B cell (primary cell): ENCODE measurements around the gene WDR38. TPM values are rescaled to one million over a fixed set of nuclear protein-coding genes. Genes with fewer than 3 reads are reported as not detected.

Source experiments
- ATAC-seq: fragments of 200-7000 bp; cut with Tn5 transposase; one replicate; pipeline ENCODE4 v1.10.0; 2021; ENCODE audit warnings: low read depth, mild to moderate bottlenecking, moderate number of reproducible peaks, moderate library complexity
- CTCF ChIA-PET: fragments of 350-600 bp; sonication (Branson Sonifier 250); formaldehyde crosslinking; loops from one replicate; lab custom pipeline; 2021; ENCODE audit warnings: antibody characterized with exemption, inconsistent platforms; lab: Charles Lee
- POLR2A ChIA-PET: fragments of 350-600 bp; sonication (Branson Sonifier 250); formaldehyde crosslinking; loops from one replicate; lab custom pipeline; 2021; ENCODE audit warnings: antibody characterized with exemption; lab: Charles Lee
- DNase-seq: peaks from one replicate; pipeline ENCODE4 v3.0.0; 2013
- H2AFZ ChIP-seq: 2 replicates; pipeline ENCODE4 v1.6.1; 2012; ENCODE audit warnings: mild to moderate bottlenecking, low read depth, low read length; ENCODE audit not compliant: insufficient read depth, poor library complexity, severe bottlenecking
- H3K27ac ChIP-seq, 2 donors: 1 replicate in 1 of 2; 2 replicates in 1 of 2; pipeline ENCODE4 v1.5.1; 2012 to 2013; ENCODE audit warnings: low read length in 2 of 2, mild to moderate bottlenecking in 2 of 2, moderate library complexity in 1 of 2
- H3K27me3 ChIP-seq, 4 experiments: fragments of 200-600 bp in 1 of 4; sonication (generic) in 1 of 4; replicated peaks in 1 of 4; 1 replicate in 2 of 4; 2 replicates in 2 of 4; pipeline versions ENCODE4 v1.6.1 to v1.7.0; 2013 to 2016; ENCODE audit warnings: low read length in 3 of 4, mild to moderate bottlenecking in 2 of 4, mixed read lengths in 1 of 4, moderate library complexity in 1 of 4; ENCODE audit not compliant: insufficient read depth in 4 of 4, control insufficient read depth in 3 of 4; ENCODE audit errors: control extremely low read depth in 1 of 4
- H3K36me3 ChIP-seq, 2 experiments: replicated peaks in 1 of 2; 1 replicate in 1 of 2; 2 replicates in 1 of 2; pipeline versions ENCODE4 v1.6.1 to v1.7.1; 2013; ENCODE audit warnings: low read length in 1 of 2; ENCODE audit not compliant: insufficient read depth in 2 of 2, control insufficient read depth in 1 of 2; ENCODE audit errors: control extremely low read depth in 1 of 2, extremely low read depth in 1 of 2
- H3K4me1 ChIP-seq, 2 donors: fragments of 200-600 bp in 1 of 2; sonication (generic) in 1 of 2; 1 replicate in 1 of 2; 2 replicates in 1 of 2; pipeline versions ENCODE4 v1.5.1 to v1.6.1; 2013 to 2017; ENCODE audit warnings: low read length in 2 of 2; ENCODE audit not compliant: control insufficient read depth in 2 of 2, insufficient read depth in 2 of 2
- H3K4me2 ChIP-seq: replicated peaks from 2 replicates; pipeline ENCODE3; 2012; ENCODE audit warnings: mild to moderate bottlenecking, low read depth, low read length; ENCODE audit not compliant: poor library complexity, severe bottlenecking
- H3K4me3 ChIP-seq, 5 experiments: fragments of 200-600 bp in 1 of 5; sonication (generic) in 1 of 5; 1 replicate in 3 of 5; 2 replicates in 2 of 5; pipeline versions ENCODE4 v1.5.1 to v1.7.0; 2011 to 2016; ENCODE audit warnings: low read length in 4 of 5, mild to moderate bottlenecking in 4 of 5, low read depth in 2 of 5, control low read depth in 1 of 5, moderate library complexity in 1 of 5; ENCODE audit not compliant: insufficient read depth in 1 of 5; ENCODE audit errors: control extremely low read depth in 1 of 5, extremely low read depth in 1 of 5
- H3K79me2 ChIP-seq: fragments of 200-600 bp; sonication (generic); one replicate; pipeline ENCODE4 v1.6.0; 2016; ENCODE audit warnings: low read length; ENCODE audit not compliant: control insufficient read depth, insufficient read depth
- H3K9ac ChIP-seq: fragments of 200-600 bp; sonication (generic); 2 replicates; pipeline ENCODE4 v1.6.1; 2017; ENCODE audit warnings: mild to moderate bottlenecking, low read length, moderate library complexity
- H3K9me3 ChIP-seq, 3 donors: one replicate each; pipeline versions ENCODE4 v1.6.1 to v1.7.1; 2013; ENCODE audit warnings: low read length in 2 of 3; ENCODE audit not compliant: control insufficient read depth in 2 of 3, insufficient read depth in 1 of 3; ENCODE audit errors: control extremely low read depth in 1 of 3
- H4K20me1 ChIP-seq: 2 replicates; pipeline ENCODE4 v1.6.0; 2012; ENCODE audit warnings: mild to moderate bottlenecking, low read length; ENCODE audit not compliant: insufficient read depth, control insufficient read depth, poor library complexity, severe bottlenecking
- H3K27ac Mint-ChIP-seq: one replicate; pipeline ENCODE4 v1.8.0; 2021; ENCODE audit warnings: mixed read lengths
- H3K27me3 Mint-ChIP-seq: one replicate; pipeline ENCODE4 v1.8.0; 2021; ENCODE audit warnings: mixed read lengths
- H3K4me1 Mint-ChIP-seq: one replicate; pipeline ENCODE4 v1.8.0; 2021; ENCODE audit warnings: mixed read lengths
- H3K4me3 Mint-ChIP-seq: one replicate; pipeline ENCODE4 v1.8.0; 2021; ENCODE audit warnings: mixed read lengths
- H3K9me3 Mint-ChIP-seq: one replicate; pipeline ENCODE4 v1.8.0; 2022; ENCODE audit warnings: mixed read lengths; ENCODE audit not compliant: insufficient read depth
- CTCF ChIP-seq: fragments of 200-600 bp; IDR thresholded peaks from one replicate; pipeline ENCODE4 v1.8.0; 2022; ENCODE audit warnings: antibody characterized with exemption, mild to moderate bottlenecking
- EZH2 ChIP-seq: IDR thresholded peaks from 2 replicates; pipeline ENCODE4 v1.6.1; 2012; ENCODE audit warnings: borderline replicate concordance, low read depth, mild to moderate bottlenecking, moderate library complexity, low read length; ENCODE audit not compliant: insufficient read depth, poor library complexity, severe bottlenecking
- WGBS: methylation state at CpG from one replicate; pipeline ENCODE4 v1.1.5; 2013; ENCODE audit warnings: missing lambda C conversion rate; ENCODE audit not compliant: insufficient coverage; 5-methylcytosine and 5-hydroxymethylcytosine counted together
- intact Hi-C: fragments of 100-400 bp; cut with micrococcal nuclease; formaldehyde crosslinking; loops from one replicate; pipeline ENCODE4 v1.10.0; 2022
- polyA plus RNA-seq: library from polyadenylated mRNA; depleted of rRNA; stranded (reverse); fragments of >200 nt; gene quantifications from 2 replicates; pipeline ENCODE4 v1.2.3, GENCODE V29; 2012
- total RNA-seq, 2 donors: library from RNA; stranded (reverse); fragments of 120-200 nt in 1 of 2; gene quantifications; 1 replicate in 1 of 2; 2 replicates in 1 of 2; pipeline versions ENCODE4 v1.2.3 to v1.2.4, GENCODE V29; 2013 to 2022

Gene WDR38
- total and polyA plus RNA-seq, 2 donors (not counting 1 experiment from before 2014, with no cell fraction given), result not detected

- Mint-ChIP-seq H3K9me3 (no peaks in the 10 kb centered on the region), H3K4me1 (no peaks in the 10 kb centered on the region), H3K27ac (no peak overlapping the region), H3K27me3 (peaks cover 3% of the 10 kb centered on the region), H3K4me3 (no peak overlapping the region)
- H3K79me2 ChIP-seq, result no peaks in the 10 kb centered on the region
- WGBS, result 94% methylated on average over 11 of the region's 12 CpGs
- H3K27ac ChIP-seq, result no peak overlapping the region
- H3K9me3 ChIP-seq, result no peaks in the 10 kb centered on the region
- H3K9ac ChIP-seq, result no peak overlapping the region
- no peak for DNase-seq
- no peaks in the 10 kb centered on the region for H4K20me1 ChIP-seq
- no peaks in the 10 kb centered on the region for H3K4me1 ChIP-seq
- no peak overlapping the region for H3K4me3 ChIP-seq
- ChIA-PET POLR2A (no interaction called here), CTCF (no interaction called here)
- H2AFZ ChIP-seq, result no peak overlapping the region
- ATAC-seq, result no peak
- no peak overlapping the region for H3K4me2 ChIP-seq
- H3K27me3 ChIP-seq, result no peaks in the 10 kb centered on the region
- intact Hi-C loops, result no loop called here
- TF ChIP-seq EZH2 (no peak), CTCF (no peak)
- H3K36me3 ChIP-seq, result no peaks in the 10 kb centered on the region
These were observed 32.3 kb upstream of the WDR38 start for GRCh38 chr9:124820698-124821623.
